GM23338 (cell line): ENCODE results near the gene ACSL4. TPM values are rescaled to one million over a fixed set of nuclear protein-coding genes. Genes with fewer than 3 reads are reported as not detected.

ENCODE experiments used
- ATAC-seq: fragments of 200-7000 bp; cut with Tn5 transposase; 3 replicates; pipeline ENCODE4 v1.9.1; 2020
- DNase-seq: peaks from one replicate; pipeline ENCODE4 v3.0.0-alpha.2; 2015; ENCODE audit warnings: low spot score
- H2AFZ ChIP-seq: fragments of 200-600 bp; sonication (generic); 2 replicates; pipeline ENCODE4 v1.8.0; 2016; ENCODE audit warnings: antibody characterized with exemption, mild to moderate bottlenecking, moderate library complexity
- H3F3A ChIP-seq: fragments of 200-600 bp; sonication (generic); replicated peaks from 2 replicates; pipeline ENCODE4 v1.8.0; 2017; ENCODE audit warnings: antibody characterized with exemption, mixed run types, low read depth
- H3K27ac ChIP-seq: fragments of 200-600 bp; sonication (generic); 2 replicates; pipeline ENCODE4 v1.6.1; 2016; ENCODE audit warnings: low read depth
- H3K27me3 ChIP-seq: fragments of 200-600 bp; sonication (generic); 2 replicates; pipeline ENCODE4 v1.8.0; 2016; ENCODE audit warnings: mild to moderate bottlenecking, mixed run types, moderate library complexity; ENCODE audit not compliant: insufficient read depth
- H3K36me3 ChIP-seq: fragments of 200-600 bp; sonication (generic); 2 replicates; pipeline ENCODE4 v1.8.0; 2016; ENCODE audit warnings: mild to moderate bottlenecking; ENCODE audit not compliant: insufficient read depth
- H3K4me1 ChIP-seq: fragments of 200-600 bp; sonication (generic); 2 replicates; pipeline ENCODE4 v1.8.0; 2016; ENCODE audit warnings: mild to moderate bottlenecking, moderate library complexity; ENCODE audit not compliant: insufficient read depth
- H3K4me2 ChIP-seq: fragments of 200-600 bp; sonication (generic); 2 replicates; pipeline ENCODE4 v1.7.1; 2017; ENCODE audit warnings: mixed run types
- H3K4me3 ChIP-seq: fragments of 200-600 bp; sonication (generic); 2 replicates; pipeline ENCODE4 v1.6.1; 2016; ENCODE audit warnings: mixed run types
- H3K79me2 ChIP-seq: fragments of 200-600 bp; sonication (generic); replicated peaks from 2 replicates; pipeline ENCODE4 v1.8.0; 2017; ENCODE audit warnings: mild to moderate bottlenecking; ENCODE audit not compliant: insufficient read depth
- H3K9me2 ChIP-seq: fragments of 200-600 bp; sonication (generic); 2 replicates; pipeline ENCODE4 v1.8.0; 2017; ENCODE audit not compliant: insufficient read depth
- H4K20me1 ChIP-seq: fragments of 200-600 bp; sonication (generic); replicated peaks from 2 replicates; pipeline ENCODE4 v1.8.0; 2017; ENCODE audit warnings: mild to moderate bottlenecking; ENCODE audit not compliant: insufficient read depth
- H3K27ac Mint-ChIP-seq: 2 replicates; pipeline ENCODE4 v1.8.0; 2020; ENCODE audit warnings: inconsistent platforms, mild to moderate bottlenecking, moderate library complexity, mixed read lengths
- H3K27me3 Mint-ChIP-seq: 3 replicates; pipeline ENCODE4 v1.8.0; 2022; ENCODE audit warnings: low read depth, mild to moderate bottlenecking, moderate library complexity, mixed read lengths, inconsistent platforms; ENCODE audit not compliant: insufficient read depth, poor library complexity
- H3K36me3 Mint-ChIP-seq: 3 replicates; pipeline ENCODE4 v1.8.0; 2021; ENCODE audit warnings: low read depth, mild to moderate bottlenecking, inconsistent platforms, moderate library complexity, mixed read lengths
- H3K4me1 Mint-ChIP-seq: 3 replicates; pipeline ENCODE4 v1.8.0; 2020; ENCODE audit warnings: mild to moderate bottlenecking, inconsistent platforms, mixed read lengths
- H3K4me3 Mint-ChIP-seq: 3 replicates; pipeline ENCODE4 v1.8.0; 2021; ENCODE audit warnings: moderate library complexity, mild to moderate bottlenecking, inconsistent platforms, mixed read lengths
- H3K9me3 Mint-ChIP-seq: 3 replicates; pipeline ENCODE4 v1.8.0; 2020; ENCODE audit warnings: moderate library complexity, mild to moderate bottlenecking, inconsistent platforms, mixed read lengths
- CREB1 ChIP-seq: fragments of 250-450 bp; sonication (Bioruptor Pico); IDR thresholded peaks from 2 replicates; pipeline ENCODE4 v1.5.0; 2020; ENCODE audit warnings: low read depth, mild to moderate bottlenecking, moderate library complexity
- CTCF ChIP-seq, 2 experiments: fragments of 200-600 bp in 1 of 2; sonication (generic) in 1 of 2; conservative IDR thresholded peaks; 2 replicates each; pipeline versions ENCODE4 v1.5.1 to v1.6.1; 2016 to 2017; ENCODE audit warnings: antibody characterized with exemption in 2 of 2, low read depth in 2 of 2, mild to moderate bottlenecking in 2 of 2, moderate library complexity in 1 of 2
- EZH2 ChIP-seq: fragments of 200-600 bp; sonication (generic); IDR thresholded peaks from one replicate; pipeline ENCODE4 v1.8.0; 2017; ENCODE audit warnings: antibody characterized with exemption, mild to moderate bottlenecking, low read depth; ENCODE audit not compliant: unreplicated experiment
- EZH2phosphoT487 ChIP-seq: fragments of 200-600 bp; sonication (generic); IDR thresholded peaks from one replicate; pipeline ENCODE4 v1.8.1; 2018; ENCODE audit warnings: antibody characterized with exemption; ENCODE audit not compliant: unreplicated experiment
- JUNB ChIP-seq: IDR thresholded peaks from one replicate; pipeline ENCODE4 v1.6.1; 2016; ENCODE audit warnings: antibody characterized with exemption; ENCODE audit not compliant: unreplicated experiment
- NANOG ChIP-seq: IDR thresholded peaks from 2 replicates; pipeline ENCODE4 v1.6.1; 2016; ENCODE audit warnings: antibody characterized with exemption, borderline replicate concordance
- POLR2AphosphoS5 ChIP-seq: IDR thresholded peaks from 2 replicates; pipeline ENCODE4 v1.6.1; 2016; ENCODE audit warnings: antibody characterized with exemption, low read depth
- REST ChIP-seq: IDR thresholded peaks from one replicate; pipeline ENCODE4 v1.6.1; 2018; ENCODE audit warnings: antibody characterized with exemption; ENCODE audit not compliant: unreplicated experiment
- STAT1 ChIP-seq: IDR thresholded peaks from one replicate; pipeline ENCODE4 v1.6.1; 2016; ENCODE audit warnings: antibody characterized with exemption; ENCODE audit not compliant: unreplicated experiment
- ZNF331 ChIP-seq: fragments of 250-450 bp; sonication (Bioruptor Pico); IDR thresholded peaks from 2 replicates; pipeline ENCODE4 v1.5.0; 2020; ENCODE audit warnings: low read depth, mild to moderate bottlenecking, moderate library complexity
- ZNF462 ChIP-seq: fragments of 250-450 bp; sonication (Bioruptor Pico); IDR thresholded peaks from 2 replicates; pipeline ENCODE4 v1.5.0; 2020; ENCODE audit warnings: mild to moderate bottlenecking, moderate library complexity
- polyA plus RNA-seq: library from polyadenylated mRNA; unstranded; fragments of >200 nt; fragmentation: Nextera tagmentation; extraction: Ambion mirVana; gene quantifications from 2 replicates; pipeline ENCODE4 v1.2.1, GENCODE V29; 2016
- total RNA-seq: library from RNA; depleted of rRNA; stranded (reverse); fragments of >200 nt; shearing (Covaris generic); gene quantifications from 2 replicates; pipeline ENCODE4 v1.2.3, GENCODE V29; 2014

Gene ACSL4
- total and polyA plus RNA-seq, 2 experiments from 2014 or later = 17.8 to 76.3 TPM

- H3K79me2 ChIP-seq = no peaks in the 10 kb centered on the region
- Mint-ChIP-seq H3K9me3 (peaks cover 3% of the 10 kb centered on the region; the same call in 2 of the 3 replicates), H3K27me3 (no peaks in the 10 kb centered on the region), H3K36me3 (0 out of 3 replicates have a peak, but pooled peaks cover 3% of the 10 kb centered on the region), H3K27ac (no peak overlapping the region), H3K4me1 (no peaks in the 10 kb centered on the region), H3K4me3 (no peak overlapping the region)
- TF ChIP-seq ZNF331 (no peak), REST (no peak), EZH2 (no peak), NANOG (no peak), ZNF462 (no peak), CTCF (conservative IDR thresholded peaks at IDR 0.05; ENCODE audit: low read depth in 2 of 2) (no peak), POLR2AphosphoS5 (no peak), JUNB (no peak), CREB1 (CRISPR knock-in tag) (no peak), STAT1 (no peak), EZH2phosphoT487 (no peak)
- DNase-seq (no peak), ATAC-seq (no peak)
- no peak overlapping the region for H3K27ac ChIP-seq
- H2AFZ ChIP-seq = 0 out of 2 replicates have a peak overlapping the region, but pooled peaks have one; percentile 59
- H3K4me1 ChIP-seq = no peaks in the 10 kb centered on the region
- H3K4me2 ChIP-seq = no peak overlapping the region
- no peaks in the 10 kb centered on the region for H3K36me3 ChIP-seq
- no peaks in the 10 kb centered on the region for H4K20me1 ChIP-seq
- H3F3A ChIP-seq = no peaks in the 10 kb centered on the region
- no peak overlapping the region for H3K4me3 ChIP-seq
- no peaks in the 10 kb centered on the region for H3K27me3 ChIP-seq
- H3K9me2 ChIP-seq = no peaks in the 10 kb centered on the region
Observed at GRCh38 chrX:109751698-109752097, 18.6 kb upstream of the ACSL4 start.
